Right lobe of liver (tissue), 6 donors: ENCODE data around the gene UROS. TPM values are rescaled to one million over a fixed set of nuclear protein-coding genes. Genes with fewer than 3 reads are reported as not detected.

Experiments used
- ATAC-seq, 4 donors: fragments of 200-7000 bp; cut with Tn5 transposase; one replicate each; pipeline ENCODE4 v1.9.1; 2020; ENCODE audit warnings: mild to moderate bottlenecking in 4 of 4, moderate library complexity in 4 of 4
- DNase-seq, 3 donors: peaks; one replicate each; pipeline ENCODE4 v3.0.0-alpha.2; 2020
- H3K27ac ChIP-seq, 3 donors: fragments of 200-600 bp; one replicate each; pipeline ENCODE4 v1.8.0; 2022
- H3K27me3 ChIP-seq, 2 donors: fragments of 200-600 bp; one replicate each; pipeline ENCODE4 v1.8.0; 2022
- H3K36me3 ChIP-seq, 4 donors: fragments of 200-600 bp; sonication (generic) in 1 of 4; one replicate each; pipeline versions ENCODE4 v1.5.1 to v1.8.0; 2017 to 2022; ENCODE audit warnings: control low read depth in 1 of 4
- H3K4me1 ChIP-seq, 4 donors: fragments of 200-600 bp; sonication (generic) in 1 of 4; one replicate each; pipeline versions ENCODE4 v1.5.1 to v1.8.0; 2017 to 2022; ENCODE audit warnings: control low read depth in 1 of 4
- H3K4me3 ChIP-seq, 3 donors: fragments of 200-600 bp; one replicate each; pipeline ENCODE4 v1.8.0; 2022
- H3K9me3 ChIP-seq, 4 donors: fragments of 200-600 bp; sonication (generic) in 1 of 4; one replicate each; pipeline versions ENCODE4 v1.5.1 to v1.8.0; 2017 to 2022; ENCODE audit warnings: control low read depth in 1 of 4
- CTCF ChIP-seq, 4 donors: fragments of 200-600 bp in 3 of 4; fragments of 450-650 bp in 1 of 4; IDR thresholded peaks; one replicate each; pipeline versions ENCODE4 v1.5.1 to v1.8.0; 2016 to 2022; ENCODE audit warnings: antibody characterized with exemption in 4 of 4, mild to moderate bottlenecking in 2 of 4
- POLR2A ChIP-seq: fragments of 450-650 bp; IDR thresholded peaks from one replicate; pipeline ENCODE4 v1.6.1; 2017; ENCODE audit warnings: antibody characterized with exemption, mild to moderate bottlenecking
- WGBS: methylation state at CpG from one replicate; pipeline ENCODE4 v1.1.6; 2018; ENCODE audit warnings: low coverage, low lambda C conversion rate; ENCODE audit not compliant: insufficient coverage; ENCODE audit errors: missing lambda C conversion rate; 5-methylcytosine and 5-hydroxymethylcytosine counted together
- intact Hi-C, 2 donors: fragments of 100-400 bp; cut with DNase I; formaldehyde crosslinking; loops; one replicate each; pipeline versions ENCODE4 v1.11.2 to v1.14.1; 2022
- total RNA-seq, 6 experiments: library from RNA; depleted of rRNA in 2 of 6; stranded (reverse); fragments of >200 nt in 2 of 6; fragmentation: NEBNext Ultra II Directional in 3 of 6; extraction: Animal tissue kit (Norgen Biotek cat#: 25700) in 3 of 6; gene quantifications; one replicate each; pipeline versions ENCODE4 v1.1.0 to v1.2.4, GENCODE V29; 2016 to 2023
- donor health status: DM: no; HTN: yes; CAD: no.
- donor health status: DM: no; HTN: no; CAD: no.
- donor health status: DM: no; HTN: no; CAD: no.
- donor health status: DM: no; HTN: yes; CAD: no.
- donor health status: DM: no; HTN: yes; CAD: no.

Gene UROS
- total RNA-seq, 6 experiments from 2014 or later, result 23.5 to 52.5 (median 28.3) TPM

- no peak overlapping the region for H3K27ac ChIP-seq
- ATAC-seq (no peak), DNase-seq (no peak)
- no peaks in the 10 kb centered on the region for H3K4me1 ChIP-seq
- WGBS, result 93% methylated on average over 3 of the region's 3 CpGs
- intact Hi-C loops, result no loop called here
- no peak overlapping the region for H3K4me3 ChIP-seq
- H3K27me3 ChIP-seq, result no peaks in the 10 kb centered on the region
- no peak for TF ChIP-seq CTCF (IDR thresholded peaks at IDR 0.05)
- no peak for TF ChIP-seq POLR2A
- H3K9me3 ChIP-seq, result no peaks in the 10 kb centered on the region
- peaks cover 0 to 14% (median 5%) of the 10 kb centered on the region in 4 donors for H3K36me3 ChIP-seq
Observed at GRCh38 chr10:125865120-125865519, 42.1 kb upstream of the UROS start.

GRCh38 chr10:125859128-125859817 is 36.2 kb upstream of the UROS start:
- no peaks in the 10 kb centered on the region for H3K9me3 ChIP-seq
- H3K4me3 ChIP-seq, result no peak overlapping the region
- DNase-seq, result no peak
- H3K36me3 ChIP-seq, result peaks cover 0 to 14% (median 2%) of the 10 kb centered on the region in 4 donors
- H3K27ac ChIP-seq, result no peak overlapping the region
- intact Hi-C loops, result no loop called here
- no peak for TF ChIP-seq CTCF (IDR thresholded peaks at IDR 0.05)
- no peak for TF ChIP-seq POLR2A
- no peak for ATAC-seq
- 89% methylated on average over 4 of the region's 4 CpGs for WGBS
- H3K27me3 ChIP-seq, result no peaks in the 10 kb centered on the region
- no peaks in the 10 kb centered on the region for H3K4me1 ChIP-seq

- H3K36me3 ChIP-seq, result peaks cover 0 to 25% (median 2%) of the 10 kb centered on the region in 4 donors
- WGBS, result no CpG with 5 or more reads among the region's 2 CpGs
- no peak overlapping the region for H3K27ac ChIP-seq
- no peak for DNase-seq
- no peaks in the 10 kb centered on the region for H3K4me1 ChIP-seq
- intact Hi-C loops, result no loop called here
- no peaks in the 10 kb centered on the region for H3K27me3 ChIP-seq
- TF ChIP-seq CTCF (IDR thresholded peaks at IDR 0.05), result no peak
- no peak for TF ChIP-seq POLR2A
- H3K9me3 ChIP-seq, result no peaks in the 10 kb centered on the region
- ATAC-seq, result no peak
- H3K4me3 ChIP-seq, result no peak overlapping the region
Observed at GRCh38 chr10:125857185-125857760, 34.2 kb upstream of the UROS start.

GRCh38 chr10:125852487-125852886 is 29.4 kb upstream of the UROS start:
- peaks cover 0 to 14% (median 7%) of the 10 kb centered on the region in 4 donors for H3K4me1 ChIP-seq
- ATAC-seq (no peak), DNase-seq (no peak)
- intact Hi-C loops, result no loop called here
- 96% methylated on average over 7 of the region's 7 CpGs for WGBS
- TF ChIP-seq POLR2A, result no peak
- TF ChIP-seq CTCF (IDR thresholded peaks at IDR 0.05), result no peak
- no peak overlapping the region for H3K4me3 ChIP-seq
- H3K27ac ChIP-seq, result no peak overlapping the region
- H3K9me3 ChIP-seq, result no peaks in the 10 kb centered on the region
- no peaks in the 10 kb centered on the region for H3K27me3 ChIP-seq
- peaks cover 0 to 23% (median 0%) of the 10 kb centered on the region in 4 donors for H3K36me3 ChIP-seq
